ENCODE results near the gene PTGR2. TPM values are rescaled to one million over a fixed set of nuclear protein-coding genes. Genes with fewer than 3 reads are reported as not detected.
"Not testable (repeated sequence)": the region's sequence is repeated elsewhere in the genome, so short reads cannot be mapped to it uniquely, and the experiment has no call there.

The PTGR2 gene
- total RNA-seq, 1 experiment from 2014 or later = 21.8 TPM

DNA sequence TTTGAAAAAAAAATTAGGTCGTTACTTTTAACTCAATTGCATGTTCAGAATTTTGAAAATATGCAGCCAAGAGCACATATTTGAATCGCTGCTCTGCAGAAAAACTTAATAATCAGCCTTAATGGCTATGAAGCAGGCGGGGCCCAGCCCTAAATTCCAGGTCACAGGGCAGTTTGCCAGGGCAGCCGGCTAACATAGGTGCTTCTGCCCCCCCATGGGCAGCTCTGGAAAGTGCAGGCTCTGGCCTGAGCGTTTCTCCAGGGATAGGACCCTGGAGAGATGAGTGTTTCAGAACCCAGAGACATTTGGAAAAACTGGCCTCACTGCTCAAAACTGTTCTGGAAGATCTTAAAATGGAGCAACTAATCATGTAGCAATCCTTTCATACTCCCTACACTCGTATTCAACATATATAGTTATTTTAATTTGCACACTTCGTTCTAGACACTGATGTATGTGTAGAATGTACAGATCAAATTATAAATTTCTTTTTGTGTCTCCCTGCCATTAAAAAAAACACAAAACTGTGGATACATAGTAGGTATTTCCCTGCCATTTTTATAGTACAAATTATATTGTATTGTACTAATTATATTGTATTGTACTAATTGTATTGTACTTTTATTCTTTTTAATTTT, 26.0 kb upstream of the PTGR2 start:
- CTCF ChIA-PET = interaction anchor here (0.7 to 1.2 kb wide), 2 partner anchors 37 to 97 kb away, joined by 3 read pairs; no protein-coding TSS in a partner anchor
- H3K79me2 ChIP-seq (ENCODE audit: low read depth) = no peaks in the 10 kb centered on the region
- H3K9me3 ChIP-seq (ENCODE audit: insufficient read depth, low read depth) = no peaks in the 10 kb centered on the region
- H3K27me3 ChIP-seq (ENCODE audit: insufficient read depth, low read depth) = no peaks in the 10 kb centered on the region
- POLR2A ChIA-PET (ENCODE audit: unreplicated experiment) = no interaction called here
- H3F3A ChIP-seq (ENCODE audit: insufficient read depth, low read depth) = peaks cover 25% of the 10 kb centered on the region
- H3K4me1 ChIP-seq (replicated peaks; ENCODE audit: insufficient read depth) = peaks cover 33% of the 10 kb centered on the region
- no peaks in the 10 kb centered on the region for H3K9me2 ChIP-seq (ENCODE audit: insufficient read depth)
- no peaks in the 10 kb centered on the region for H3K36me3 ChIP-seq (ENCODE audit: low read depth)
- no peak for TF ChIP-seq EZH2 (IDR thresholded peaks at IDR 0.05; ENCODE audit: low read depth)
- peak; percentile 85 for TF ChIP-seq CTCF (conservative IDR thresholded peaks at IDR 0.05)
- intact Hi-C loops (cut with micrococcal nuclease; ENCODE audit: unreplicated experiment) = loop anchor here (1.0 to 5.0 kb wide), 6 partner anchors 39 to 101 kb away; a partner anchor contains a TSS
- H4K20me1 ChIP-seq (ENCODE audit: insufficient read depth) = no peaks in the 10 kb centered on the region
- H3K4me2 ChIP-seq = peak overlapping the region; percentile 30; the same call in 1 of the 2 replicates
- H3K4me3 ChIP-seq = no peak overlapping the region
- BruUV-seq (replicated peaks) = no TSS peak
- peak; percentile 68 to 86 for DNase-seq
- no peak overlapping the region for H3K27ac ChIP-seq
- H2AFZ ChIP-seq = no peak overlapping the region

DNA sequence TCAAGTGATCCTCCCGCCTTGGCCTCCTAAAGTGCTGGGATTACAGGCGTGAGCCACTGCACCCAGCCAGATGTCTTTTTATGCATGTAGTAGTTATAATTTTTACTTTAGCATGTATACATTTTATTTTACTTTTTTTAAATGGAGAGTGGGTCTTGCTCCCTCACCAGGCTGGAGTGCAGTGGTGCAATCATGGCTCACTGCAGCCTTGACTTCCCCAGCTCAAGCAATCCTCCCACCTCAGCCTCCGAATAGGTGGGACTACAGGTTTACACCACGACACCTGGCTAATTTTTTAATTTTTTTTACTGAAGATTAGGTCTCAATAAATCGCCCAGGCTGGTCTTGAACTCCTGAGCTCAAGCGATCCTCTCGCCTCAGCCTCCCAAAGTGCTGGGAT, 24.4 kb upstream of the PTGR2 start:
- H3K4me3 ChIP-seq; H3K27ac ChIP-seq; H3K9me3 ChIP-seq (ENCODE audit: insufficient read depth, low read depth); H3K9me2 ChIP-seq (ENCODE audit: insufficient read depth); H3K79me2 ChIP-seq (ENCODE audit: low read depth); DNase-seq; CTCF ChIA-PET; H4K20me1 ChIP-seq (ENCODE audit: insufficient read depth); H3K4me2 ChIP-seq; H3K36me3 ChIP-seq (ENCODE audit: low read depth); H2AFZ ChIP-seq; H3K27me3 ChIP-seq (ENCODE audit: insufficient read depth, low read depth); BruUV-seq (replicated peaks): not testable (repeated sequence)
- Histone ChIP-seq H3K4me1 (replicated peaks; ENCODE audit: insufficient read depth) (peaks cover 34% of the 10 kb centered on the region), H3F3A (ENCODE audit: insufficient read depth, low read depth) (peaks cover 22% of the 10 kb centered on the region)
- POLR2A ChIA-PET (ENCODE audit: unreplicated experiment) = interaction anchor here (1.1 kb wide), 1 partner anchor 9 kb away, joined by 3 read pairs; no protein-coding TSS in a partner anchor
- intact Hi-C loops (cut with micrococcal nuclease; ENCODE audit: unreplicated experiment) = loop anchor here (5.0 kb wide), 1 partner anchor 85 kb away; no protein-coding TSS in a partner anchor
- TF ChIP-seq CTCF (conservative IDR thresholded peaks at IDR 0.05) = peak; percentile 29; the same call in 1 of the 2 replicates

DNA sequence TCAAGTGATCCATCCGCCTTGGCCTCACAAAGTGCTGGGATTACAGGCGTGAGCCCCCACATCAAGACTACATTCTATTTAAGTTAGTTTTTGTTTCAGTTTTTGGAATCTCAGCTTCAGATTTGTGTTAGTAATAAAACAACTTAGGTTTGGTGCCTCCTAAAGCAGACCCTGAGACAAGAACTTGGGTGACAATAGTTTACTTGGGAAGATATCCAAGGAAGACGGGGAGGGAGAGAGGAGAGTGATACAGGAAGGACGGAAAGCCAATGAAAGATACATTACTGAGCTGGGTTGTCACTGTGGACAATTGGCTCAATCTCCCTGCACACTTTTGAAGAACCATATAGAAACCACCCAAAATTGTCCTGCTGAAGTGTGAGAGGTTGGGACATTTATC, 22.6 kb upstream of the PTGR2 start:
- intact Hi-C loops (cut with micrococcal nuclease; ENCODE audit: unreplicated experiment) = loop anchor here (5.0 kb wide), 1 partner anchor 87 kb away; no protein-coding TSS in a partner anchor
- Histone ChIP-seq H3K36me3 (ENCODE audit: low read depth) (no peaks in the 10 kb centered on the region), H3K9me2 (ENCODE audit: insufficient read depth) (no peaks in the 10 kb centered on the region), H3K79me2 (ENCODE audit: low read depth) (no peaks in the 10 kb centered on the region), H3K4me3 (no peak overlapping the region), H3K27ac (no peak overlapping the region), H3F3A (ENCODE audit: insufficient read depth, low read depth) (peaks cover 33% of the 10 kb centered on the region), H3K27me3 (ENCODE audit: insufficient read depth, low read depth) (no peaks in the 10 kb centered on the region), H3K4me2 (no peak overlapping the region), H3K9me3 (ENCODE audit: insufficient read depth, low read depth) (no peaks in the 10 kb centered on the region), H2AFZ (no peak overlapping the region), H4K20me1 (ENCODE audit: insufficient read depth) (no peaks in the 10 kb centered on the region), H3K4me1 (replicated peaks; ENCODE audit: insufficient read depth) (peaks cover 44% of the 10 kb centered on the region)
- TF ChIP-seq EZH2 (IDR thresholded peaks at IDR 0.05; ENCODE audit: low read depth) = no peak
- no peak for TF ChIP-seq CTCF (conservative IDR thresholded peaks at IDR 0.05)
- DNase-seq = no peak
- POLR2A ChIA-PET (ENCODE audit: unreplicated experiment) = no interaction called here
- BruUV-seq (replicated peaks) = no TSS peak
- CTCF ChIA-PET = no interaction called here
